Stomach (tissue), 9 donors: ENCODE results near the gene PLEKHA4. TPM values are rescaled to one million over a fixed set of nuclear protein-coding genes. Genes with fewer than 3 reads are reported as not detected.

ENCODE experiments used
- DNase-seq, 2 donors: peaks; one replicate each; pipeline versions ENCODE4 v3.0.0 to v3.0.0-alpha.2; 2013 to 2019
- H3K27ac ChIP-seq, 5 donors: fragments of 200-600 bp in 4 of 5; sonication (generic) in 4 of 5; one replicate each; pipeline ENCODE4 v1.5.1; 2013 to 2019; ENCODE audit warnings: mild to moderate bottlenecking in 1 of 5, moderate library complexity in 1 of 5
- H3K27me3 ChIP-seq, 3 donors: fragments of 200-600 bp; sonication (generic); one replicate each; pipeline ENCODE4 v1.5.1; 2017 to 2019; ENCODE audit warnings: mixed run types in 1 of 3
- H3K36me3 ChIP-seq, 4 donors: fragments of 200-600 bp; sonication (generic); 1 replicate in 3 of 4; 2 replicates in 1 of 4; pipeline ENCODE4 v1.5.1; 2016 to 2019
- H3K4me1 ChIP-seq, 4 donors: fragments of 200-600 bp; sonication (generic); one replicate each; pipeline ENCODE4 v1.5.1; 2016 to 2019
- H3K4me3 ChIP-seq, 4 donors: fragments of 200-600 bp; sonication (generic) in 3 of 4; one replicate each; pipeline ENCODE4 v1.5.1; 2016 to 2019; ENCODE audit warnings: mild to moderate bottlenecking in 1 of 4
- H3K9me3 ChIP-seq, 4 donors: fragments of 200-600 bp; sonication (generic); one replicate each; pipeline ENCODE4 v1.5.1; 2016 to 2019
- EP300 ChIP-seq: sonication (generic); formaldehyde crosslinking; IDR thresholded peaks from one replicate; pipeline ENCODE4 v1.6.1; 2017; ENCODE audit warnings: antibody characterized with exemption
- POLR2A ChIP-seq, 4 donors: fragments of 450-650 bp; IDR thresholded peaks; one replicate each; pipeline ENCODE4 v1.6.1; 2016; ENCODE audit warnings: antibody characterized with exemption in 4 of 4, control low read depth in 2 of 4, mild to moderate bottlenecking in 1 of 4, moderate library complexity in 1 of 4
- POLR2AphosphoS5 ChIP-seq, 3 donors: sonication (generic); formaldehyde crosslinking; IDR thresholded peaks; one replicate each; pipeline ENCODE4 v1.6.1; 2016; ENCODE audit warnings: antibody characterized with exemption in 3 of 3
- WGBS, 5 donors: extraction: QIAGEN DNeasy Blood & Tissue Kit in 3 of 5; methylation state at CpG; one replicate each; pipeline versions ENCODE4 v1.1.5 to v1.1.7; 2013 to 2018; 5-methylcytosine and 5-hydroxymethylcytosine counted together
- intact Hi-C: fragments of 100-400 bp; cut with DNase I; formaldehyde crosslinking; loops from one replicate; pipeline ENCODE4 v1.15.1; 2023; ENCODE audit warnings: low total_unique reads
- polyA plus RNA-seq, 3 donors: library from polyadenylated mRNA; stranded (reverse); fragments of 200-250 nt; gene quantifications; one replicate each; pipeline ENCODE4 v1.2.3, GENCODE V29; 2013
- total RNA-seq, 5 donors: library from RNA; depleted of rRNA; stranded (reverse); fragments of >200 nt; gene quantifications; one replicate each; pipeline versions ENCODE4 v1.1.0 to v1.2.3, GENCODE V29; 2014 to 2016
- TF ChIP-seq, protein P1 (sequence below), 7 experiments: fragments of 450-650 bp in 4 of 7; fragments of 200-600 bp in 3 of 7; sonication (generic) in 3 of 7; IDR thresholded peaks; one replicate each; pipeline ENCODE4 v1.5.1; 2016 to 2019; ENCODE audit warnings: antibody characterized with exemption in 7 of 7, control low read depth in 2 of 7, mild to moderate bottlenecking in 1 of 7
- donor health status: healthy with polysubstance abuse.
- donor health status: Bipolar disorder and iron deficiency.
- donor health status: healthy.

Gene PLEKHA4
- total and polyA plus RNA-seq, 8 donors: 1.7 to 85.0 (median 30.0) TPM

DNA sequence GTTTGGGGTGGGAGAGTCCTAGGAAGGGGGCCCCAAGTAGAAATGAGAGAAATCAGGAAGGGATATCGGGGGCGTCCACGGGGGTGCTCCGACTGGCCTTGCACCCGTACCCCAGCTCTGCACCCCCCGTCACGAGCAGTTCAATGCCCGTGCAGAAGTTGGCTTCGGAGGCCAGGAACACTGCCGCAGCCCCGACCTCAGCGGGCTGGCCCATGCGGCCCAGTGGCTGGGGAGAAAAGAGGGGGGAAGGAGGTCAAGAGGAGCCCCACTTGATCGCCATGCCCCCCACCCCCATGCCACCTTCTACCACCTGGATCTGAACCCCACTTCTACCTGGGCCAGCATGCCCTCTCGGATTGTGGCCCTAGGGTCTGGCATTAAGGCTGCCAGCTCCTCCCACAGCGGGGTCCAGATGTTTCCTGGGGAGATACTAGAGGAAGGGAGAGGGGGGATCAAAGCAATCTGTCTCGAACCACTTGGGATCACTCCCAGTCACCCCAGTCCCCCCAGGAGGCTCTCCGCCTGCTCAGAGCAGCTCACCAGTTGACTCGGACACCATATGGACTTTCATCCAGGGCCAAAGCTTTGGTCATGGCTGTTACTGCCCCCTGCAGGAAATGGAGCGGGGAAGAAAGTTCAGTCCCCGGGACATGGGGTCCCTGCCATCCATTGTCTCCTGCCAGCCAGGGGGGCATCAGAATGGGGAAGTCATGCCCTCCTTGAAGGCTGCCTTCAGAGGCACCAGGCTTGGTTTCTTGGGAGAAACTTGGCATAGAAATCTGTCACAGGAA is 55.1 kb downstream of the PLEKHA4 start:
- no peak for DNase-seq
- Histone ChIP-seq H3K9me3 (no peaks in the 10 kb centered on the region), H3K4me1 (peaks cover 38 to 75% (median 63%) of the 10 kb centered on the region in 4 donors), H3K36me3 (no peaks in the 10 kb centered on the region), H3K27me3 (no peaks in the 10 kb centered on the region), H3K4me3 (no peak overlapping the region), H3K27ac (peak overlapping the region; percentile 86 to 95 (median 90))
- 88 to 92% (median 90%) methylated on average over 19 to 21 of the region's 21 CpGs for WGBS, 5 donors
- TF ChIP-seq, protein P1, sequence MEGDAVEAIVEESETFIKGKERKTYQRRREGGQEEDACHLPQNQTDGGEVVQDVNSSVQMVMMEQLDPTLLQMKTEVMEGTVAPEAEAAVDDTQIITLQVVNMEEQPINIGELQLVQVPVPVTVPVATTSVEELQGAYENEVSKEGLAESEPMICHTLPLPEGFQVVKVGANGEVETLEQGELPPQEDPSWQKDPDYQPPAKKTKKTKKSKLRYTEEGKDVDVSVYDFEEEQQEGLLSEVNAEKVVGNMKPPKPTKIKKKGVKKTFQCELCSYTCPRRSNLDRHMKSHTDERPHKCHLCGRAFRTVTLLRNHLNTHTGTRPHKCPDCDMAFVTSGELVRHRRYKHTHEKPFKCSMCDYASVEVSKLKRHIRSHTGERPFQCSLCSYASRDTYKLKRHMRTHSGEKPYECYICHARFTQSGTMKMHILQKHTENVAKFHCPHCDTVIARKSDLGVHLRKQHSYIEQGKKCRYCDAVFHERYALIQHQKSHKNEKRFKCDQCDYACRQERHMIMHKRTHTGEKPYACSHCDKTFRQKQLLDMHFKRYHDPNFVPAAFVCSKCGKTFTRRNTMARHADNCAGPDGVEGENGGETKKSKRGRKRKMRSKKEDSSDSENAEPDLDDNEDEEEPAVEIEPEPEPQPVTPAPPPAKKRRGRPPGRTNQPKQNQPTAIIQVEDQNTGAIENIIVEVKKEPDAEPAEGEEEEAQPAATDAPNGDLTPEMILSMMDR (IDR thresholded peaks at IDR 0.05): no peak
- TF ChIP-seq POLR2A (IDR thresholded peaks at IDR 0.05): no peak
- TF ChIP-seq EP300: no peak
- no peak for TF ChIP-seq POLR2AphosphoS5 (IDR thresholded peaks at IDR 0.05)
- intact Hi-C loops: no loop called here

DNA sequence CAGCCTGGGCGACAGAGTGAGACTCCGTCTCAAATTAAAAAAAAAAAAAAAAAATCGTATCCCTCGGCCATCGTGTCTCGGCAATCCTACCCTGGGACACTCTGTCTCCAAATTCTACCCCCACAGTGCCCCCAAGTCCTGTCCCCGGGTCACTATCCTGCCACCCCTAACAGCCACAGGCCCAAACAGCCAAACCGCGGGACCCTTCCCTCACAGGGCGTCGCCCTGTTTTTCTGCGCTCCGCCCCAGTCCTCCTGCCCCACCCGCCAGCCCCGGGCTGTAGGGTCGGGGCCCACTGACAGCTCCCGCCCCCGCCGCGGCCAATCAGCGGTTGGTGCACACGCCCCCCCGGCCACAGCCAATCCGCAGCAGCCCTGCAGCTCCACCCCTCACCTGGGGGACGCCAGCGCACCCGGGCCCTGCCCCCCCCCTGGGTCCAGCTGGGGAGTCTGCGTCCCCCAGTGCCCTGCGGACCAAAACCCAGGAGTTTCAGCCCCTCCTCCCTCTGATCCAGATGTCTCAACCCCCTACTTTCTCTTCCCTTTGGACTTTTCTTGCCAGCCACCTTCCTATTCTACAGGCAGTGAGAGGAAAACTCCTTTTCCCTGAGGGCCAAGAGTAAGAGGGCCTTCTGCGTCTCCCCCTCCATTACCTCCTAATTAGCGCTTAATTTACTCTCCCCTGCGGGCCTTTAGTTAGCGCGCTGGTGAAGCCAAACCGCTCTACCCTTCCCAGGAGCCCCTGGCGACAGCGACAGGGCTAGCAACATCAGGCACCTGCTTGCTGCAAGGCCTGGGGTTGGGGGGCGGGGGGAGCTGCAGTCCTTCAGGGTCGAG is 56.1 kb downstream of the PLEKHA4 start:
- H3K4me3 ChIP-seq: peak overlapping the region; percentile 67 to 76 (median 72)
- 7 to 19% (median 8%) methylated on average over 22 to 39 of the region's 39 CpGs for WGBS, 5 donors
- peaks cover 0 to 7% (median 3%) of the 10 kb centered on the region in 4 donors for H3K36me3 ChIP-seq
- intact Hi-C loops: no loop called here
- no peaks in the 10 kb centered on the region for H3K9me3 ChIP-seq
- TF ChIP-seq EP300 (peak; percentile 83), POLR2A (IDR thresholded peaks at IDR 0.05) (peak in 2 of 4 donors; percentile 79 to 83), POLR2AphosphoS5 (IDR thresholded peaks at IDR 0.05) (peak; percentile 53 to 88 (median 80))
- TF ChIP-seq, protein P1 (IDR thresholded peaks at IDR 0.05): no peak
- peak overlapping the region; percentile 86 to 95 (median 90) for H3K27ac ChIP-seq
- peak; percentile 93 to 96 for DNase-seq
- peaks cover 47 to 75% (median 68%) of the 10 kb centered on the region in 4 donors for H3K4me1 ChIP-seq
- no peaks in the 10 kb centered on the region for H3K27me3 ChIP-seq

DNA sequence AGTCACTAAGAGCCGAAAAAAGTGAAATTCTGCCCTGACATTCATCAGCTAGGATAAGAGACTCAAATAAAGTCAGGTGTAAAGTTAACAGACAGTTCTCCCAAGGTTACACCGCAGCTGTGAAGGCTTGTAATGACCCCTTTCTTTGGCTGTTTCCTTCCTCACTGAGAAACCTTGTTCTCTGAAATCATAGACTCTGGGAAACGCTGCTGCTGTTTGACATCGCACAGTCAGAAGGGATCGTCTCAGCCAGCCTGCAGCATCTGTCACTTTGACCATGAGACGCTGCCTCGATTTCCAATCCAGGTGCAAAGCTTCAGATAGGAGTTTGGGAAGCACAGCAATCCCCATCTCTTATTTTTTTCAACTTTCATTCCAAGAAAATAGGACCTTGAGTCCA is 58.3 kb downstream of the PLEKHA4 start:
- DNase-seq: no peak
- Histone ChIP-seq H3K27ac (peak overlapping the region; percentile 86 to 95 (median 90)), H3K27me3 (no peaks in the 10 kb centered on the region), H3K9me3 (no peaks in the 10 kb centered on the region), H3K4me3 (peak overlapping the region; percentile 67 to 76 (median 72)), H3K36me3 (peaks cover 0 to 12% (median 6%) of the 10 kb centered on the region in 4 donors), H3K4me1 (peaks cover 37 to 66% (median 56%) of the 10 kb centered on the region in 4 donors)
- intact Hi-C loops: no loop called here
- WGBS, 5 donors: 4 to 12% (median 7%) methylated on average over 7 of the region's 7 CpGs
- TF ChIP-seq, protein P1 (IDR thresholded peaks at IDR 0.05): no peak
- no peak for TF ChIP-seq POLR2A (IDR thresholded peaks at IDR 0.05)
- no peak for TF ChIP-seq POLR2AphosphoS5 (IDR thresholded peaks at IDR 0.05)
- no peak for TF ChIP-seq EP300

DNA sequence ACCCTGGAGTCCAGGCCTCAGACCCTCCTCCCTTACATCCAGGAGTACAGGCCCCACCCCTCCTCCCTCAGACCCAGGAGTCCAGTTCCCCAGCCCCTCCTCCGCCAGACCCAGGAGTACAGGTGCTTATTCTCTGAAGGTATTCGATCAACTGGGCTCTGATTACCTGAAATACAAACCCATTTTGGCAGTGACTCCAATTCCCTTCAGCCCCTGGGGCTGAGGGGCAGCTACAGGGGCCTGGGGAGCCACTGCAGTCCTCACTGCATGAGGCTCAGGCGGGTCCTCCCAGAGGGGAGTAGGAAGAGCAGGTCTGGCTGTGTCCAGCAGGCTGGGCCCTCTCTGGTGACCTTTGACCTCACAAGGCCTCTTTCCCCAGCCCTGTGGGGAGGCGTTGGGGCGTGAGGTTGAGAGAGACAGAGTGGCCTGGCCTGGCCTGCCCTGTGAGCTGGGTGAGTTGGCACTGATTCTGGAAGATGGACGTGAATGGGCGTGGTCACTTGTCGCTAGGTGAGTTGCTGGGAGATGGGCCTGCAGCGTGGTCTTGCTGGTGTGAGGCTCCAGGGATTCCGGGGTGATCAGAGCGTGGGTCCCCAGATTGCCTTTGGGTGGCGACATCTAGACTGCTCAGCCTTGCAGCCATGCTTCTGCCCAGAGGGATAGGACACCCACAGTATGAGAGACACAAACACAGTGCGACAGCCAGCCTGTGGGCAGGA is 60.7 kb downstream of the PLEKHA4 start:
- TF ChIP-seq POLR2A (IDR thresholded peaks at IDR 0.05) (no peak), POLR2AphosphoS5 (IDR thresholded peaks at IDR 0.05) (no peak), EP300 (no peak)
- TF ChIP-seq, protein P1 (IDR thresholded peaks at IDR 0.05): no peak
- H3K9me3 ChIP-seq: no peaks in the 10 kb centered on the region
- H3K27me3 ChIP-seq: no peaks in the 10 kb centered on the region
- H3K27ac ChIP-seq: peak overlapping the region in 3 of 5 donors; percentile 28 to 52 (median 46)
- H3K4me1 ChIP-seq: peaks cover 33 to 60% (median 45%) of the 10 kb centered on the region in 4 donors
- H3K4me3 ChIP-seq: peak overlapping the region in 1 of 4 donors; percentile 16
- DNase-seq: peak in 1 of 2 donors; percentile 61
- H3K36me3 ChIP-seq: peaks cover 0 to 23% (median 12%) of the 10 kb centered on the region in 4 donors
- intact Hi-C loops: no loop called here
- 61 to 75% (median 65%) methylated on average over 12 to 13 of the region's 13 CpGs for WGBS, 5 donors
